ENCODE data around the gene NKAIN4. TPM values are rescaled to one million over a fixed set of nuclear protein-coding genes. Genes with fewer than 3 reads are reported as not detected.
"Not testable (repeated sequence)": the region's sequence is repeated elsewhere in the genome, so short reads cannot be mapped to it uniquely, and the experiment has no call there.

The NKAIN4 gene
- total and polyA plus RNA-seq, 8 donors = 0.14 TPM; not detected in 7

DNA sequence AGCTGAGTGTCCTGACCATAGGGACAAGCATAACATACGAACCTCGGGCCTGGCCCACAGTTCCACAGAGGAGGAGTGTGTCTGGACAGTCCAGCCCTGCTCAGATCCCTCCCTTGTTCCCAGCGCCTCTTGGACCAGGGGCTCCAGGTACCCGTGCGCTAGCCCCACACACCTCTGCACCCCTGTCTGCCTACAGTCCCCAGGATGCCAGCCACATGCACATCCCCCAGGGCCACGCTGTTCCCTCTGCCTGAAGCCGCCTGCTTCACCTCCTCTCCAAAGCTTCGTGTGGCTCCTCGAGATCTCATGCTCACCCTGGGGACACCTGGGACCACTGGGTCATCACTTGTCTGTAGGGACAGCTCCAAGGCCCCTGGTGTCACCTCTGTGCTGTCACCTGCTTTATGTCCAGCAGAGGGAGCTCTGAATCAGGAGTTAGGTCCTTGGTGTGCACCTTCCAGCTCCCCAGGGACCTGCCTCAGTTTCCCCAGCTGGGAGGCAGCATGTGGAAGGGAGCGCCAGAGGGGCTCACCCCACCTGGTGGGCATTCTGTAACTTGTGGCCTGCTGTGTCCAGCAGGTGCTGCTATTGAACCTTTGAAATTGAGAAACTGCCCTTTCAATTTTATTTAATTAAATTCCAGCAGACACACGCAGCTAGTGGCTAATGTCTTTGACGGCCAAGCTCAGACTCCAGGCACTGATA is 31.0 kb downstream of the NKAIN4 start:
- Histone ChIP-seq H3K36me3 (no peaks in the 10 kb centered on the region), H3K27me3 (no peaks in the 10 kb centered on the region), H3K4me3 (no peak overlapping the region), H3K9me3 (no peaks in the 10 kb centered on the region), H3K27ac (no peak overlapping the region), H3K4me1 (no peaks in the 10 kb centered on the region)
- TF ChIP-seq, protein P1, sequence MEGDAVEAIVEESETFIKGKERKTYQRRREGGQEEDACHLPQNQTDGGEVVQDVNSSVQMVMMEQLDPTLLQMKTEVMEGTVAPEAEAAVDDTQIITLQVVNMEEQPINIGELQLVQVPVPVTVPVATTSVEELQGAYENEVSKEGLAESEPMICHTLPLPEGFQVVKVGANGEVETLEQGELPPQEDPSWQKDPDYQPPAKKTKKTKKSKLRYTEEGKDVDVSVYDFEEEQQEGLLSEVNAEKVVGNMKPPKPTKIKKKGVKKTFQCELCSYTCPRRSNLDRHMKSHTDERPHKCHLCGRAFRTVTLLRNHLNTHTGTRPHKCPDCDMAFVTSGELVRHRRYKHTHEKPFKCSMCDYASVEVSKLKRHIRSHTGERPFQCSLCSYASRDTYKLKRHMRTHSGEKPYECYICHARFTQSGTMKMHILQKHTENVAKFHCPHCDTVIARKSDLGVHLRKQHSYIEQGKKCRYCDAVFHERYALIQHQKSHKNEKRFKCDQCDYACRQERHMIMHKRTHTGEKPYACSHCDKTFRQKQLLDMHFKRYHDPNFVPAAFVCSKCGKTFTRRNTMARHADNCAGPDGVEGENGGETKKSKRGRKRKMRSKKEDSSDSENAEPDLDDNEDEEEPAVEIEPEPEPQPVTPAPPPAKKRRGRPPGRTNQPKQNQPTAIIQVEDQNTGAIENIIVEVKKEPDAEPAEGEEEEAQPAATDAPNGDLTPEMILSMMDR (IDR thresholded peaks at IDR 0.05) = peak; percentile 37 to 77 (median 59)
- intact Hi-C loops (cut with DNase I) = no loop called here
- WGBS, 2 donors = 31 to 42% methylated on average over 12 of the region's 12 CpGs
- FAIRE-seq (no peak), DNase-seq (peak in 3 of 6 donors; percentile 44 to 52 (median 49)), ATAC-seq (peak; percentile 36 to 75 (median 61))

DNA sequence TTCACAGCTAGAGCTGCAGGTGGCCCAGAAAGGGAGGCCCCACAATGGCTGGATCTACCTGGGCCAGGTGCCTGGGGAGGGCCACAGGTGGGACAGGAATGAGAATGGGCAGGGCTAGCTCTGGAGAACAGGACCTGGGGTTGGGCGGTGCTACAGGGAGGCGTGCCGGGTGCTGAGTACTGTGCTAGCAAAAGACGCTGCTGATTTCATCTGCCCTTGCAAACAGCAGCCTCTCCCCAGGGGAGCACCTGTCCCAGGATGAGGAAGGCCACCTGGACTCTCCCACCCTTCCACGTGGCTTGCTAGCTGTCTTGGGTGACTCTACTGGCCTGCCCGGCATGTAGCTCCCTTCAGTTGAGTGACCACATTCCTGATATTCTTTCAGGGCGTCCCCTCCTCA is 31.7 kb downstream of the NKAIN4 start:
- intact Hi-C loops (cut with DNase I) = no loop called here
- ATAC-seq = no peak
- Histone ChIP-seq H3K9me3 (no peaks in the 10 kb centered on the region), H3K4me1 (no peaks in the 10 kb centered on the region), H3K4me3 (no peak overlapping the region), H3K27ac (no peak overlapping the region), H3K36me3 (no peaks in the 10 kb centered on the region), H3K27me3 (no peaks in the 10 kb centered on the region)
- 38 to 40% methylated on average over 7 of the region's 7 CpGs for WGBS, 2 donors
- TF ChIP-seq, protein P1 (IDR thresholded peaks at IDR 0.05) = no peak
- DNase-seq = no peak
- no peak for FAIRE-seq

DNA sequence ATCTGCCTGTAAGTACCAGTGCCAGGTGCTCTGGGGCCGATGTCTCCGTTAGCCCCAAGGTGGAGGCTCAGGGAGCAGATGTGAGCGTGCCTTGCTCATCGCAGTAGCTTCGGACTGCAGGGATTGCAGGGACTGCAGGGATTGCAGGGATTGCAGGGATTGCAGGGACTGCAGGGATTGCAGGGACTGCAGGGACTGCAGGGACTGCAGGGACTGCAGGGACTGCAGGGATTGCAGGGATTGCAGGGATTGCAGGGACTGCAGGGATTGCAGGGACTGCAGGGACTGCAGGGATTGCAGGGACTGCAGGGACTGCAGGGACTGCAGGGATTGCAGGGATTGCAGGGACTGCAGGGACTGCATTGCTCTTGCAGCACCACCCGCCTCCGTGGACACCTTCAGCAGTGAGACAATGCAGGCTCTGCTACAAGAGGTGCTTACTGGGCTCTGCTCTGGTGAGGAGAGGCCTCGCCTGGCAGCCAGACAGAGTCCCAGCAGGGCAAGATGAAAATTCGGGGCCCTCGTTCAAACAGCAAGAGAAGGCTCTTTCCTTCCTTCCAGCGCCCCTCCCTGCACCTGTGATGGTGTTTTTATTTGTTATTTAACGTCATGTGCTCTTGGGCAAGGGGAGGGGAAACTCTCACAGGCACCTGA is 32.7 kb downstream of the NKAIN4 start:
- H3K27me3 ChIP-seq; intact Hi-C loops (cut with DNase I); FAIRE-seq; H3K36me3 ChIP-seq; H3K27ac ChIP-seq; ATAC-seq; H3K4me3 ChIP-seq; H3K9me3 ChIP-seq; H3K4me1 ChIP-seq: not testable (repeated sequence)
- peak in 1 of 6 donors; percentile 26 for DNase-seq
- WGBS, 2 donors = 44 to 68% methylated on average over 12 of the region's 12 CpGs

DNA sequence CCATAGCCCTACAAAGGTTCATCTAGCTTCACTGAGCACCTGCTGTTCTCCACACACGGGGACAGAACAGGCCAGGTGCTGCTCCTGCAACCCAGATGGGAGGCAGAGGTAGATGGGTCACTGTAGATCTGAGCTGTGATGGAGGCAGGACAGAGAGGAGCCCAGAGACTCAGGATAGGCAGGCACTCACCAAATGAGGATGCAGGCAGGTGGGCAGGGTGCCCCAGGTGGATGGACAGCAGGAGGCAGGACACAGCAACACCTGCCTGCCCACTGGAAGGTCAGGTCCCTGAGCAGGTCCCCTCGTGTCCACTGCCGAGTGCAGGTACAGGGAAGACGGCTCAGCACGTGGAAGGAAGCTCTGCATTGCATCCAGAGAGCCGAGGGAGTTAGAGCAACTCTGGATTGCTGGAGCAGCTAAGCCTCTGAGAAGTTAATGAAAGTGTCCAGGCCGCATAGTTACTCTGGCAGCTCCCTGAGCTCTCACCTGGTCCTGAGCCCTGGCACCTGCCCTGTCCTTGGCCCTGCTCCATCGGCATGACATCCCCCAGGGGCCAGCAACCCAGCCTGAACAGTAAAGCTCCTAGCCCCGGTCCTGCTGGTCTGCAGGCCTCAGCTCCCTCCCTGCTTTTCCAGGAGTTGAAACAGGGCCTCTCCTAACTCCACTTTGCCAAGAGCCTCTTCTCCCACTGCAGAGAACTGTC is 33.4 kb downstream of the NKAIN4 start:
- 27 to 49% methylated on average over 9 of the region's 9 CpGs for WGBS, 2 donors
- no peak overlapping the region for H3K27ac ChIP-seq
- FAIRE-seq = no peak
- DNase-seq = peak in 1 of 6 donors; percentile 35
- no peak overlapping the region for H3K4me3 ChIP-seq
- no peaks in the 10 kb centered on the region for H3K27me3 ChIP-seq
- no peak for ATAC-seq
- peaks cover 0 to 5% (median 0%) of the 10 kb centered on the region in 3 donors for H3K4me1 ChIP-seq
- H3K36me3 ChIP-seq = no peaks in the 10 kb centered on the region
- TF ChIP-seq, protein P1 (IDR thresholded peaks at IDR 0.05) = no peak
- intact Hi-C loops (cut with DNase I) = no loop called here
- H3K9me3 ChIP-seq = no peaks in the 10 kb centered on the region

- ATAC-seq (no peak), DNase-seq (no peak), FAIRE-seq (no peak)
- TF ChIP-seq, protein P1 (IDR thresholded peaks at IDR 0.05) = no peak
- Histone ChIP-seq H3K27ac (no peak overlapping the region), H3K4me3 (no peak overlapping the region), H3K9me3 (no peaks in the 10 kb centered on the region), H3K36me3 (no peaks in the 10 kb centered on the region), H3K27me3 (no peaks in the 10 kb centered on the region), H3K4me1 (peaks cover 0 to 5% (median 0%) of the 10 kb centered on the region in 3 donors)
- 51 to 67% methylated on average over 25 of the region's 25 CpGs for WGBS, 2 donors
- intact Hi-C loops (cut with DNase I) = no loop called here
Observed at GRCh38 chr20:63219866-63220521, 34.3 kb downstream of the NKAIN4 start.
